Mucosa of descending colon (tissue), 3 donors: ENCODE measurements around the gene ADI1. TPM values are rescaled to one million over a fixed set of nuclear protein-coding genes. Genes with fewer than 3 reads are reported as not detected.
"Not testable (repeated sequence)": the region's sequence is repeated elsewhere in the genome, so short reads cannot be mapped to it uniquely, and the experiment has no call there.

Source experiments
- ATAC-seq: fragments of 200-7000 bp; cut with Tn5 transposase; one replicate; pipeline ENCODE4 v1.9.1; 2020; ENCODE audit warnings: mild to moderate bottlenecking, moderate library complexity
- DNase-seq, 3 donors: peaks; one replicate each; pipeline ENCODE4 v3.0.0-alpha.2; 2020
- H3K36me3 ChIP-seq: fragments of 200-600 bp; one replicate; pipeline ENCODE4 v1.8.0; 2021; ENCODE audit warnings: low read depth, mild to moderate bottlenecking
- H3K4me1 ChIP-seq: fragments of 200-600 bp; one replicate; pipeline ENCODE4 v1.8.0; 2021; ENCODE audit warnings: low read depth, mild to moderate bottlenecking
- H3K4me3 ChIP-seq: fragments of 200-600 bp; one replicate; pipeline ENCODE4 v1.8.0; 2021; ENCODE audit warnings: mild to moderate bottlenecking
- H3K9me3 ChIP-seq: fragments of 200-600 bp; one replicate; pipeline ENCODE4 v1.8.0; 2021; ENCODE audit warnings: mild to moderate bottlenecking
- CTCF ChIP-seq: fragments of 200-600 bp; IDR thresholded peaks from one replicate; pipeline ENCODE4 v1.8.0; 2022; ENCODE audit warnings: antibody characterized with exemption, mild to moderate bottlenecking
- intact Hi-C, 2 donors: fragments of 100-400 bp; cut with DNase I in 1 of 2; cut with micrococcal nuclease in 1 of 2; formaldehyde crosslinking; loops; one replicate each; pipeline versions ENCODE4 v1.11.0 to v1.11.1; 2022; cut with DNase I, micrococcal nuclease
- total RNA-seq, 3 donors: library from RNA; stranded (reverse); fragmentation: NEBNext Ultra II Directional in 2 of 3; extraction: Animal tissue kit (Norgen Biotek cat#: 25700) in 2 of 3; gene quantifications; one replicate each; pipeline versions ENCODE4 v1.2.1 to v1.2.4, GENCODE V29; 2021 to 2023
- donor health status: DM: no; HTN: no; CAD: no; lungs with moderate emphysema.
- donor health status: DM: no; HTN: no; CAD: no.
- donor health status: DM: no; HTN: yes; CAD: no.

Gene ADI1
- total RNA-seq, 3 donors from 2014 or later, result 59.3 to 91.5 (median 70.4) TPM

- no peak for TF ChIP-seq CTCF
- no peak for DNase-seq
- no peaks in the 10 kb centered on the region for H3K9me3 ChIP-seq
- H3K36me3 ChIP-seq, result no peaks in the 10 kb centered on the region
- intact Hi-C loops, result no loop called here
- no peak for ATAC-seq
- H3K4me3 ChIP-seq, result no peak overlapping the region
- no peaks in the 10 kb centered on the region for H3K4me1 ChIP-seq
Measured at GRCh38 chr2:3494984-3495666, 24.2 kb downstream of the ADI1 start.

GRCh38 chr2:3493615-3494007 is 25.7 kb downstream of the ADI1 start:
- Histone ChIP-seq H3K4me1 (no peaks in the 10 kb centered on the region), H3K36me3 (no peaks in the 10 kb centered on the region), H3K9me3 (no peaks in the 10 kb centered on the region), H3K4me3 (no peak overlapping the region)
- ATAC-seq (peak; percentile 78), DNase-seq (peak in 1 of 3 donors; percentile 66)
- no peak for TF ChIP-seq CTCF
- intact Hi-C loops, result no loop called here

GRCh38 chr2:3492951-3493614 is 26.2 kb downstream of the ADI1 start:
- H3K4me3 ChIP-seq, result no peak overlapping the region
- DNase-seq, result no peak
- H3K36me3 ChIP-seq, result no peaks in the 10 kb centered on the region
- H3K9me3 ChIP-seq, result no peaks in the 10 kb centered on the region
- no peaks in the 10 kb centered on the region for H3K4me1 ChIP-seq
- ATAC-seq, result no peak
- intact Hi-C loops, result no loop called here
- no peak for TF ChIP-seq CTCF

- H3K9me3 ChIP-seq, H3K4me3 ChIP-seq, H3K36me3 ChIP-seq, DNase-seq, H3K4me1 ChIP-seq, intact Hi-C loops, ATAC-seq: not testable (repeated sequence)
Measured at GRCh38 chr2:3492475-3492787, 26.9 kb downstream of the ADI1 start.

GRCh38 chr2:3491716-3492474 is 27.4 kb downstream of the ADI1 start:
- Histone ChIP-seq H3K9me3 (no peaks in the 10 kb centered on the region), H3K4me3 (no peak overlapping the region), H3K4me1 (no peaks in the 10 kb centered on the region), H3K36me3 (no peaks in the 10 kb centered on the region)
- DNase-seq (no peak), ATAC-seq (no peak)
- intact Hi-C loops, result no loop called here
- TF ChIP-seq CTCF, result no peak

- no peak for DNase-seq
- ATAC-seq, result no peak
- intact Hi-C loops, result no loop called here
- Histone ChIP-seq H3K4me3 (no peak overlapping the region), H3K9me3 (no peaks in the 10 kb centered on the region), H3K4me1 (no peaks in the 10 kb centered on the region), H3K36me3 (no peaks in the 10 kb centered on the region)
- TF ChIP-seq CTCF, result no peak
Measured at GRCh38 chr2:3491306-3491705, 28.0 kb downstream of the ADI1 start.
